ENCODE data around the gene NPBWR2.

The NPBWR2 gene

GRCh38 chr20:64112691-64113443 lies 5.5 kb upstream of the NPBWR2 start:
- no peaks in the 10 kb centered on the region for H3K9me2 ChIP-seq (ENCODE audit: low read depth, low read length)
- H2AFZ ChIP-seq (ENCODE audit: low read length), result no peak overlapping the region
- H4K20me1 ChIP-seq (ENCODE audit: insufficient read depth, low read length), result no peaks in the 10 kb centered on the region
- no peaks in the 10 kb centered on the region for H3K9me3 ChIP-seq (ENCODE audit: low read length)
- H3K79me2 ChIP-seq (ENCODE audit: insufficient read depth, low read length), result no peaks in the 10 kb centered on the region
- peaks cover 7% of the 10 kb centered on the region; the same call in 1 of the 2 replicates for H3K27me3 ChIP-seq (ENCODE audit: insufficient read depth, low read length)
- no peak overlapping the region for H3K27ac ChIP-seq (ENCODE audit: low read depth, low read length, poor library complexity, severe bottlenecking)
- H3K4me2 ChIP-seq (ENCODE audit: low read length), result no peak overlapping the region
- H3K9ac ChIP-seq (ENCODE audit: low read length), result no peak overlapping the region
- no peak overlapping the region for H3K4me3 ChIP-seq (ENCODE audit: low read depth, low read length, poor library complexity, severe bottlenecking)
- no peaks in the 10 kb centered on the region for H3F3A ChIP-seq (ENCODE audit: insufficient read depth, low read length)
- TF ChIP-seq CTCF (IDR thresholded peaks at IDR 0.05; ENCODE audit: low read length), result no peak
- no peak for TF ChIP-seq EZH2 (IDR thresholded peaks at IDR 0.05; ENCODE audit: borderline replicate concordance, low read length)
- no peaks in the 10 kb centered on the region for H3K36me3 ChIP-seq (ENCODE audit: insufficient read depth, low read length)
- H3K4me1 ChIP-seq (ENCODE audit: insufficient read depth, low read length, severe bottlenecking), result peaks cover 7% of the 10 kb centered on the region

- H3K27ac ChIP-seq (ENCODE audit: low read depth, low read length, poor library complexity, severe bottlenecking), result no peak overlapping the region
- no peaks in the 10 kb centered on the region for H3K36me3 ChIP-seq (ENCODE audit: insufficient read depth, low read length)
- no peaks in the 10 kb centered on the region for H3K79me2 ChIP-seq (ENCODE audit: insufficient read depth, low read length)
- H3K9me3 ChIP-seq (ENCODE audit: low read length), result no peaks in the 10 kb centered on the region
- no peak overlapping the region for H3K4me2 ChIP-seq (ENCODE audit: low read length)
- no peaks in the 10 kb centered on the region for H3K9me2 ChIP-seq (ENCODE audit: low read depth, low read length)
- H3K9ac ChIP-seq (ENCODE audit: low read length), result no peak overlapping the region
- H2AFZ ChIP-seq (ENCODE audit: low read length), result no peak overlapping the region
- H3K27me3 ChIP-seq (ENCODE audit: insufficient read depth, low read length), result peaks cover 7% of the 10 kb centered on the region; the same call in 1 of the 2 replicates
- H3K4me1 ChIP-seq (ENCODE audit: insufficient read depth, low read length, severe bottlenecking), result peaks cover 16% of the 10 kb centered on the region
- no peak overlapping the region for H3K4me3 ChIP-seq (ENCODE audit: low read depth, low read length, poor library complexity, severe bottlenecking)
- H3F3A ChIP-seq (ENCODE audit: insufficient read depth, low read length), result no peaks in the 10 kb centered on the region
- TF ChIP-seq EZH2 (IDR thresholded peaks at IDR 0.05; ENCODE audit: borderline replicate concordance, low read length), result no peak
- TF ChIP-seq CTCF (IDR thresholded peaks at IDR 0.05; ENCODE audit: low read length), result no peak
- H4K20me1 ChIP-seq (ENCODE audit: insufficient read depth, low read length), result no peaks in the 10 kb centered on the region
Observed at GRCh38 chr20:64111841-64112641, 4.7 kb upstream of the NPBWR2 start.

GRCh38 chr20:64110411-64111068 lies 3.2 kb upstream of the NPBWR2 start:
- Histone ChIP-seq H2AFZ (ENCODE audit: low read length) (no peak overlapping the region), H3K9ac (ENCODE audit: low read length) (no peak overlapping the region), H3K36me3 (ENCODE audit: insufficient read depth, low read length) (no peaks in the 10 kb centered on the region), H3K4me2 (ENCODE audit: low read length) (no peak overlapping the region), H4K20me1 (ENCODE audit: insufficient read depth, low read length) (no peaks in the 10 kb centered on the region), H3K27me3 (ENCODE audit: insufficient read depth, low read length) (peaks cover 7% of the 10 kb centered on the region; the same call in 1 of the 2 replicates), H3K4me1 (ENCODE audit: insufficient read depth, low read length, severe bottlenecking) (peaks cover 16% of the 10 kb centered on the region), H3K9me2 (ENCODE audit: low read depth, low read length) (no peaks in the 10 kb centered on the region), H3K4me3 (ENCODE audit: low read depth, low read length, poor library complexity, severe bottlenecking) (no peak overlapping the region), H3F3A (ENCODE audit: insufficient read depth, low read length) (no peaks in the 10 kb centered on the region), H3K9me3 (ENCODE audit: low read length) (no peaks in the 10 kb centered on the region), H3K27ac (ENCODE audit: low read depth, low read length, poor library complexity, severe bottlenecking) (no peak overlapping the region), H3K79me2 (ENCODE audit: insufficient read depth, low read length) (no peaks in the 10 kb centered on the region)
- TF ChIP-seq EZH2 (IDR thresholded peaks at IDR 0.05; ENCODE audit: borderline replicate concordance, low read length) (no peak), CTCF (IDR thresholded peaks at IDR 0.05; ENCODE audit: low read length) (no peak)
